Activated B cell treated with CpG ODN at 0.5 μM for 24 hours (primary cell): ENCODE results near the gene CEP128. TPM values are rescaled to one million over a fixed set of nuclear protein-coding genes. Genes with fewer than 3 reads are reported as not detected.

Experiments
- ATAC-seq: fragments of 200-7000 bp; cut with Tn5 transposase; one replicate; pipeline ENCODE4 v1.10.0; 2021; ENCODE audit warnings: low read depth, mild to moderate bottlenecking, moderate library complexity
- CTCF ChIA-PET: fragments of 350-600 bp; sonication (Branson Sonifier 250); formaldehyde crosslinking; loops from one replicate; lab custom pipeline; 2021; ENCODE audit warnings: antibody characterized with exemption; lab: Charles Lee
- POLR2A ChIA-PET: fragments of 350-600 bp; sonication (Branson Sonifier 250); formaldehyde crosslinking; loops from one replicate; lab custom pipeline; 2021; ENCODE audit warnings: antibody characterized with exemption; lab: Charles Lee
- DNase-seq: peaks from one replicate; pipeline ENCODE4 v3.0.0; 2022
- H3K27ac Mint-ChIP-seq: one replicate; pipeline ENCODE4 v1.8.0; 2020; ENCODE audit warnings: mixed read lengths
- H3K27me3 Mint-ChIP-seq: one replicate; pipeline ENCODE4 v1.8.0; 2021; ENCODE audit warnings: mixed read lengths
- H3K36me3 Mint-ChIP-seq: one replicate; pipeline ENCODE4 v1.8.0; 2021; ENCODE audit warnings: low read depth, mixed read lengths
- H3K4me1 Mint-ChIP-seq: one replicate; pipeline ENCODE4 v1.8.0; 2021; ENCODE audit warnings: mixed read lengths
- H3K4me3 Mint-ChIP-seq: one replicate; pipeline ENCODE4 v1.8.0; 2020; ENCODE audit warnings: mild to moderate bottlenecking, mixed read lengths
- H3K9me3 Mint-ChIP-seq: one replicate; pipeline ENCODE4 v1.8.0; 2020; ENCODE audit warnings: mixed read lengths
- intact Hi-C: fragments of 100-400 bp; cut with micrococcal nuclease; formaldehyde crosslinking; loops from one replicate; pipeline ENCODE4 v1.15.1; 2024
- total RNA-seq: library from RNA; stranded (reverse); gene quantifications from 2 replicates; pipeline ENCODE4 v1.2.3, GENCODE V29; 2022
- TF ChIP-seq, protein P1 (sequence below): fragments of 200-600 bp; IDR thresholded peaks from one replicate; pipeline ENCODE4 v1.8.0; 2022; ENCODE audit warnings: antibody characterized with exemption, mild to moderate bottlenecking

The CEP128 gene
- total RNA-seq, 1 donor from 2014 or later = 25.0 TPM

DNA sequence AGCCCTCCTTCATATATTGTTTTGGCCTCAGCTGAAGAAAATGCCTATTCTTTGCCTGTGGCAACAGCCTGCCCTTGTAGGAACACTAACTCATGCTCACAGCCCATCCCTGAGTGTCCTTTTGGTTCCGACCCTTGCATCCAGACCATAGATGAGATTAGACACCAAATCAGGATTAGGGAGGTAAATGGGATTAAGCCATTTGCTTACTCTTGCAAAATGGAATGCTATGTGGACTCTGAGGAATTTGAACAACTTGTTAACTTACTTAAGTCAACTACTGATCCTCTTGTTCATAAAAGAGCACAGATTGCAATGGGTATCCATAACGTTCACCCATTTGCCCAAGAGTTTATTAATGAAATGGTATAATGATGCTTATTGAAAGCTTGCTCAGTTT is 41.2 kb upstream of the CEP128 start:
- Mint-ChIP-seq H3K27ac (no peak overlapping the region), H3K27me3 (peaks cover 6% of the 10 kb centered on the region), H3K36me3 (no peaks in the 10 kb centered on the region), H3K4me3 (no peak overlapping the region), H3K9me3 (no peaks in the 10 kb centered on the region), H3K4me1 (no peaks in the 10 kb centered on the region)
- DNase-seq (no peak), ATAC-seq (no peak)
- CTCF ChIA-PET = no interaction called here
- intact Hi-C loops = no loop called here
- TF ChIP-seq, protein P1, sequence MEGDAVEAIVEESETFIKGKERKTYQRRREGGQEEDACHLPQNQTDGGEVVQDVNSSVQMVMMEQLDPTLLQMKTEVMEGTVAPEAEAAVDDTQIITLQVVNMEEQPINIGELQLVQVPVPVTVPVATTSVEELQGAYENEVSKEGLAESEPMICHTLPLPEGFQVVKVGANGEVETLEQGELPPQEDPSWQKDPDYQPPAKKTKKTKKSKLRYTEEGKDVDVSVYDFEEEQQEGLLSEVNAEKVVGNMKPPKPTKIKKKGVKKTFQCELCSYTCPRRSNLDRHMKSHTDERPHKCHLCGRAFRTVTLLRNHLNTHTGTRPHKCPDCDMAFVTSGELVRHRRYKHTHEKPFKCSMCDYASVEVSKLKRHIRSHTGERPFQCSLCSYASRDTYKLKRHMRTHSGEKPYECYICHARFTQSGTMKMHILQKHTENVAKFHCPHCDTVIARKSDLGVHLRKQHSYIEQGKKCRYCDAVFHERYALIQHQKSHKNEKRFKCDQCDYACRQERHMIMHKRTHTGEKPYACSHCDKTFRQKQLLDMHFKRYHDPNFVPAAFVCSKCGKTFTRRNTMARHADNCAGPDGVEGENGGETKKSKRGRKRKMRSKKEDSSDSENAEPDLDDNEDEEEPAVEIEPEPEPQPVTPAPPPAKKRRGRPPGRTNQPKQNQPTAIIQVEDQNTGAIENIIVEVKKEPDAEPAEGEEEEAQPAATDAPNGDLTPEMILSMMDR = no peak
- POLR2A ChIA-PET = no interaction called here

DNA sequence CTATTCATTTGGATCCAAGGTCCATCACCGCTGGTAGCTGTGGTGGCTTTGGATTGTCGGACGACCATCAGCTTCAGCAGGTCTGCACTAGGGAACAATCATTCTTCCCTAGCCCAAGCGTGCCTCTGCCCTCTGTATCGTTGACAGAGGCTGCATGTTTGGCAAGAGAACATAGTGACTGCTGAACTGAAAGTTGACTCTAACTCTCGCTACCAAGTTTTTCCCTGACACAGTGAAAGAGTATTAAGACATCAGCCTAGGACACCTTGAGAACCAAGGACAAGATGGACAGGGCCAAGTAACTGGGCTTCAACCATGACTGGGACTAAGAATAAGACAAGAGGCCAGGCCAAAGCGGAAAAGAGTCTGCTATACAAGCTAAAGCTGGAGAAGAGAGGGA is 40.1 kb upstream of the CEP128 start:
- intact Hi-C loops = no loop called here
- Mint-ChIP-seq H3K36me3 (no peaks in the 10 kb centered on the region), H3K27ac (no peak overlapping the region), H3K4me3 (no peak overlapping the region), H3K27me3 (peaks cover 6% of the 10 kb centered on the region), H3K9me3 (no peaks in the 10 kb centered on the region), H3K4me1 (no peaks in the 10 kb centered on the region)
- ATAC-seq = no peak
- ChIA-PET CTCF (no interaction called here), POLR2A (no interaction called here)
- TF ChIP-seq, protein P1 = no peak
- no peak for DNase-seq

DNA sequence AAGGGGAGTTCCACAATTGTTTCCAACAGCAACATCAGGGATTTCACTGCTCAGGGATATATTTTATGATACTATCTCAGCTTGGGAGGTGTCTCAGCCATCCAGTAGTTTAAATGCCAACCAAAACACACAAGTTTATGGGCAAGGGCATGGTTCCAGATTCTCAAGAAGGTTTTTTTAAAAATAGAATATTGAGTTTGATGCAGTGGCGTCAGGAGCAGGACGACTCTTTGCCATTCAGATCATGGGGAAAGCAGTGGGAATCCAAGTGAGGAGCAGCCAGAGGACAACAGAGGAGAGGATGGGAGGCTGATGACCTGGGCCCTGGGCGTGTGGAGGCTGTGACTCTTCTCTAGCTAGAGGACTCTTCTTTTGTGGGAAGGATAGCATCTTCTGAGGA is 39.6 kb upstream of the CEP128 start:
- TF ChIP-seq, protein P1 = no peak
- ATAC-seq (no peak), DNase-seq (no peak)
- POLR2A ChIA-PET = no interaction called here
- no peaks in the 10 kb centered on the region for H3K9me3 Mint-ChIP-seq
- H3K27me3 Mint-ChIP-seq = peaks cover 7% of the 10 kb centered on the region
- CTCF ChIA-PET = no interaction called here
- no peak overlapping the region for H3K4me3 Mint-ChIP-seq
- intact Hi-C loops = no loop called here
- H3K36me3 Mint-ChIP-seq = no peaks in the 10 kb centered on the region
- H3K27ac Mint-ChIP-seq = no peak overlapping the region
- H3K4me1 Mint-ChIP-seq = no peaks in the 10 kb centered on the region

DNA sequence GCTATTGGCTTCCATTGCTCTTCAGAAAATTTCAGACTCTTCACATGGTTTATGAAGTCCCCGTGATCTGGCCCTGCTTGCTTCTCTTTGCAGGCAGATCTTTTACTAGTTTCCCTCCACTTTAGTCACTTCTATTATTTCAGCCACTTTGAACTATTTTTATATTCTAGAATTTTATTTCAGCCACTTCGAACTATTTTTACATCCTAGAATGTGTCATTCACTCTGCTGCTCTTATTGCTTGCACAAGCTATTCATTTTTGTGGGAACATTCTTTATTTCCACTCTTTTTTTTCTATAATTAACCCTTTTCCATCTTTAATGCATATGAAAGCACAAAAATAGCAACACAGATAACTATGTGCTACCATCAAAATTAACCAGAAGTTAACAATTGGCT is 38.4 kb upstream of the CEP128 start:
- TF ChIP-seq, protein P1 = no peak
- Mint-ChIP-seq H3K27me3 (peaks cover 3% of the 10 kb centered on the region), H3K9me3 (no peaks in the 10 kb centered on the region), H3K27ac (no peak overlapping the region), H3K4me3 (no peak overlapping the region), H3K4me1 (no peaks in the 10 kb centered on the region), H3K36me3 (no peaks in the 10 kb centered on the region)
- ChIA-PET POLR2A (no interaction called here), CTCF (no interaction called here)
- intact Hi-C loops = no loop called here
- ATAC-seq (no peak), DNase-seq (no peak)

DNA sequence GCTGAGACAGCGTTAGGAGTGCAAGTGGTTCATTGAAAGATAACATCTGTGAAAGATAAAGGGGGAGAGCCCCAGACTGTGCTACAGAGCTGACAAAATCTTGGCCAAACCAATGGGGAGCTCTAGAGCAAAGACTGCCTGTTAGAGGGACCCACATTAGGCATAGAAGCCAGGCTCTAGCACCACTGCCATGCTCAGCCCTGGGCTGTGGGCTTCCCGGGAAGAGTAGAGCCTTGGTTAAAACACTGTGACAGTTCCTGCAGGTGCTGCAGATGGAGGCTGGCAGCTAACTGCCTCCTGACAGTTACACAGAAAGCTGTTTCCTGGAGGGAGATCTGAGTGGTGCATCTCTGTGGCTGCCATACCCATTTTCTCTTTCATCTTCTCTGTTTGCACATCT is 36.9 kb upstream of the CEP128 start:
- Mint-ChIP-seq H3K4me1 (no peaks in the 10 kb centered on the region), H3K4me3 (no peak overlapping the region), H3K36me3 (no peaks in the 10 kb centered on the region), H3K9me3 (no peaks in the 10 kb centered on the region), H3K27me3 (peaks cover 4% of the 10 kb centered on the region), H3K27ac (no peak overlapping the region)
- POLR2A ChIA-PET = no interaction called here
- ATAC-seq (no peak), DNase-seq (no peak)
- intact Hi-C loops = no loop called here
- TF ChIP-seq, protein P1 = no peak
- CTCF ChIA-PET = interaction anchor here (2.3 kb wide), 1 partner anchor 9 kb away, joined by 14 read pairs; no protein-coding TSS in a partner anchor
